Colon (tissue), 2 donors: Measurements from ENCODE around the gene ALKAL2.

Experiments
- FAIRE-seq: peaks from 2 replicates; lab custom pipeline; 2012; peaks lifted over from hg19 to GRCh38; lab: Jason Lieb, UNC
- donor health status: control.
- donor health status: control.

The ALKAL2 gene

DNA sequence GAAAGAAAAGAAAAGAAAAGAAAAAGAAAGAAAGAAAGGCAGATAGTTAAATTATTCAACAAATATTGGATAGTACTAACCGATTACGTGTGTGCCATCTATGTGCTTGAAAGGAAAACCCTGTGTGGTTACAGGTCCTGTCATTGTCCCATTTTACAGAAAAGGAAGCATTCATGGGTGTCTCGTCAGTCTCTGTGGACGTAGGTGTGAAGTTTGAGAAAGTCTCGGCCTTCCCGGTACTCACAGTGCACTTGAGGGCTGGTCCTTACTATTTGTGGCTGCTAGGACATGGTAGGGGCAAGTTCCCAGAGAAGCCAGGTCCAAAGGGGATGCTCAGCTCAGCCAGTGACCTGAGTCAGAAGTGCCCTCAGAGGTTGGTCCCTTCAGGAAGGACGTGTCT, 43.3 kb downstream of the ALKAL2 start:
- FAIRE-seq: no peak

DNA sequence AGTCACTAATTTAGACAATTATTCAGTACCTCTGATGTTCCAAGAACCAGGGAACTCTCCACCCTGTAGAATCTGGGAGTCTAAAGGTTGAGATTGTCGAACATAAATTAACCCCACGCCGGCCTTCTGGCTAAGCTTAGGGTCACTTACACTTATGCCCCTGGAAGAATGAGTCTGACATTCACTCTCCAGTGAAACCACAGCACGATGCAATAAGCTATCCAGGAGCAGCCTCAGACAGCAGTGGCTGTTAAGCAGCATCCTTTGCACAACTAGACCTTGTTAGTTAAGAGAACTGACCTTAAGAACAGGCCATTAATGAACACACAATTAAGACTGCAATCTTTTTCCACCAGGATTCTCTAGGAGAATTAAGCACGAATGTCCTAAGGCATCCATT, 49.0 kb downstream of the ALKAL2 start:
- FAIRE-seq: no peak

DNA sequence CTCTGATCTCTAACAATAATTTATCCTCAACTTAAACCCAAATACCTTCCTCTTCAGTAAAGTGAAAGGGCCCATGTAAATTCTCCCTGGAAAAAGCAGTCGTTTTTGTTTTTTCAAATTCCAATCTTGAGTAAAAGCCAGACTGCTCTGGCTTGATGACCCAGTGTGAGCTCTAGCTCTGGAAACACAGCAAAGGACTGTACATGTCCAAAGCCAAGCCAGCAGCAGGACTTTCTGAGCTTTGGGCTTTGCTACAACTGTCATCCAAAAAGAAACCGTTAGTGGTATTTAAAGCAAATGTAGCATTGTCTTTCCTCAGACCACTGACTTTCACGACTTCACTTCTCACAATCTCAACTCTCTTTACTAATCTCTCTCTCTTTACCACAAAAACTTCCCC, 49.5 kb downstream of the ALKAL2 start:
- no peak for FAIRE-seq

DNA sequence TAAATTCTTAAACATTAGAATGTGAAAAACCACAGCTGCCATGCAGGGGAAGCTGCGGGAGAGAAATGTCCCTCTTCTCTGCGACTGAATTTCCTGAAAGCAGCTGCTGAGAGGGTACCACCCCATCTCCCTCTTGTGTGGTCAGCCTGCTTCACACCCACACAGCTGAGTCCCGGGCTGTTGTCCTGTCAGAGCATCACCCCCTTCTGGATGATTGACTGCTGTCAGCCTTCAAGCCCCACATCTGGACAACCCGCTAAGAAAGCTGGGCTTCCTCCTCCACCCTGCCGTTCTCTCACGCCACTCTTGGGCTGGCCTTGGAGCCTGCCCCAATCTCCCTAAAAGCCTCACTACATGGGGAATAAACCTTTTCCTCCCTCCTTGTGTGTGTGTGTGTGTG, 50.0 kb downstream of the ALKAL2 start:
- FAIRE-seq: no peak

DNA sequence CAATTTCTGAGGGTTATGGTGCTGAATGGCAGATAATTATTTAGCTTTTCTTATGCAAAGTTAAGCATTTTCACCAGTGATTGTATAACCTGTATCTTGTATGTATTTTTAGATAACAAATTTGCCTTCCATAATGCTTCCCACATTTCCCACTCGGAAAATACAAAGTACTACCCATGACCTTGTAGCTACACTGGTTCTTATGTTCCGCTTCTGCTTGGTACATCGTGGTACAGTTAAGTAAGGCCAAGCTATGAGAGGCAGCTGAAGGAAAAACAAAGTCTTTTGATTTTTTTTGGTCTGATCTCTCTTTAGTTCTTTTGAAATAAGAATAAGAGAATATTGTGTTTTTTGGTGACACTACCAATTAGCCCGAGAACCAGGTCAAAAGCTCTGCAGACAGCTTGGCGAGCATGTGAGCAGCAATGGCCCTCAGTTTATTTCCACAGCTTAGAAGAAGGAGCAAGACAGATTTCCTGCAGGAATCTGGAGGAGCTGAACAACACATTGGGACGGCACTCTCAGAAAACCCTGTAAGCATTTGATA, 50.8 kb downstream of the ALKAL2 start:
- no peak for FAIRE-seq

DNA sequence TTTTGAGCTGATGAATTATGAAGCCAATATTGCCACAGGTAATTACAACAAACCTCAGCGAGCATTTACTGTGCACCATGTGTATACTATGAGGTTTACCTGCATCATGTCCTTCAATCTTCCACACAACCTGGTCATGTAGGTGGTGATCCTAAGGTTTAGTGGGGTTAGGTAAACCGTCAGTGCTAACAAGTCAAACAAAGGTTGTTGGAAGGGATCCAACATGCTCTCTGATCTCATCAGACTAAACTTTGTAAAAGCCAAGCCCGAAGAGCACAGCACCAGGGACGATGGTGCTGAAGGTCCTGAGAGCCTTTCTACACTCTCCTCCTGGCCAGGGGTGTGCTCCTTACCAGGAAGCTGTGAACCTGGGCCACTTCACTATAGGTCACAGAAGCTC, 53.5 kb downstream of the ALKAL2 start:
- no peak for FAIRE-seq

DNA sequence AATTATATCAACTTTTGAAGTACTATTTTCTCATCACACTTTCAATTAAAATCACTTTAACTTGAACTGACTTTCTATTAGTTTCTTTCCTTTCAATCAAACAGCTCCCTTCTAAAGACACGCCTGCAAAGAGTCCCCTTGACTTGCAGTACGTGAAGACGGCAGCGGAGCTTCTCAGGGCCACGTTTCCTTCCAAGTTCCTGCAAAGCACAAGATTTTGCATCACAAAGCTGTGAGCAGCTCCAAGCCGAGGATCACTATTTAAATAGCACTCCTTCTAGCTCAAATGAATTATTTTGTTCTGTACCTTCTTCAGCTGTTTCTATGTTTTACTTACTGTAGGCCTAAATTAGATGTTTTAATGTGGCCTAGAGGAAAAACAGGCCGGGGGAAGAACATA, 54.9 kb downstream of the ALKAL2 start:
- no peak for FAIRE-seq

DNA sequence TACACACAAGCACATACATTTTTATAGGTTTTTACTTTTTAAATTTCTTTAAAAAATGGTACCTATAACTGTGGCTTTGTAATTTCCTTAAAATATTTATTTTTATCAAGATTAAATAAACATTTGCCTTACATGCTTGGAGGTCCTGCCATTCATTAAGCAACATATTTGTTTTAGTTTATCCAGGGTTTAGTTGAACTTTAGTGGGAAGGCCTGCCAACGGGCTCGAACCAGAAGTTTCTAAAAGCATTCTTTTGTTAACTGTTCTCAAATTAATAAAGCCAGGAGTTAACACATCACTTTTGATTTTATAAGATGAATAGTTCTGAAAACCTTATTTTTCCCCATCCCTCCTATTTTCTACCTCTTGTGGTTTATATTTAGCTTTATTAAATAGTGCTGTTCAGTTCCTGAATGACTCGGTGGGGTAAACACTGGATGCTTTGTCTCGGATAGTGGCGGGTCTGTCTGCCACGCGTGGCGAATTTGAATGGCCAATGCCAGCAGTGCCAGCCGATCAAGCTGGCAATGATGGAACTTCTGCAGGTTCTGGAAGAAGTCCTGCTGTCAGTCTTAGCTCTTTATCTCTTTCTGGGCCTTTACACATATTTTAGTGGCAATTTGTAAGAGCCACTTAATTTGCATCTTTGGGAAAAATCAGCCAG, 56.2 kb downstream of the ALKAL2 start:
- FAIRE-seq: peak; percentile 5
